Hepatocyte (in vitro differentiated cells): ENCODE results near the gene AKAP6.

Source experiments
- CTCF ChIP-seq: fragments of 200-600 bp; sonication (generic); IDR thresholded peaks from 2 replicates; pipeline ENCODE4 v1.5.1; 2016; ENCODE audit warnings: antibody characterized with exemption, mild to moderate bottlenecking; ENCODE audit not compliant: poor library complexity
- EZH2 ChIP-seq: fragments of 200-600 bp; sonication (generic); IDR thresholded peaks from 2 replicates; pipeline ENCODE4 v1.6.1; 2016; ENCODE audit warnings: antibody characterized with exemption, mild to moderate bottlenecking, borderline replicate concordance
- EZH2phosphoT487 ChIP-seq: fragments of 200-600 bp; sonication (generic); IDR thresholded peaks from one replicate; pipeline ENCODE4 v1.6.1; 2018; ENCODE audit warnings: antibody characterized with exemption, mild to moderate bottlenecking, low read depth, moderate library complexity; ENCODE audit not compliant: unreplicated experiment, severe bottlenecking

GRCh38 chr14:32710731-32711680 lies 381.9 kb downstream of the AKAP6 start:
- TF ChIP-seq CTCF = peak; percentile 60
- no peak for TF ChIP-seq EZH2phosphoT487
- no peak for TF ChIP-seq EZH2
